HEK293 (cell line): ENCODE measurements around the gene CDON.
A peak's percentile ranks its signal among the peaks of the same experiment; 100 is the strongest.

Experiments used
- CTCF ChIA-PET: fragments of 350-600 bp; formaldehyde crosslinking; extraction: SDS; loops from one replicate; lab custom pipeline; 2021; ENCODE audit warnings: antibody characterized with exemption; lab: Yijun Ruan, JAX
- POLR2A ChIA-PET: fragments of 300-600 bp; formaldehyde crosslinking; extraction: SDS; loops from one replicate; lab custom pipeline; 2020; ENCODE audit warnings: antibody characterized with exemption, inconsistent platforms; lab: Yijun Ruan, JAX
- H3K27ac ChIP-seq: fragments of 200-500 bp; sonication (Bioruptor generic); 2 replicates; pipeline ENCODE4 v1.5.1; 2014; ENCODE audit warnings: low read depth, low read length, control low read depth, inconsistent platforms; ENCODE audit errors: extremely low read depth
- H3K36me3 ChIP-seq, 2 experiments: fragments of 200-500 bp in 1 of 2; sonication (Bioruptor generic) in 1 of 2; 1 replicate in 1 of 2; 2 replicates in 1 of 2; pipeline ENCODE4 v1.5.1; 2014 to 2017; ENCODE audit warnings: inconsistent platforms in 2 of 2, low read length in 2 of 2; ENCODE audit not compliant: control insufficient read depth in 2 of 2, insufficient read depth in 1 of 2
- H3K4me1 ChIP-seq: fragments of 200-500 bp; sonication (Bioruptor generic); 2 replicates; pipeline ENCODE4 v1.5.1; 2014; ENCODE audit warnings: mild to moderate bottlenecking, low read length, inconsistent platforms; ENCODE audit not compliant: control insufficient read depth, insufficient read depth
- H3K4me3 ChIP-seq: 2 replicates; pipeline ENCODE4 v1.5.1; 2011; ENCODE audit warnings: low read depth, mild to moderate bottlenecking, control low read depth, low read length, moderate library complexity
- H3K9me3 ChIP-seq: fragments of 200-500 bp; sonication (Bioruptor generic); 2 replicates; pipeline ENCODE4 v1.5.1; 2014; ENCODE audit warnings: low read depth, low read length, inconsistent platforms; ENCODE audit not compliant: control insufficient read depth, insufficient read depth
- GLIS2 ChIP-seq: fragments of 450-650 bp; formaldehyde crosslinking; IDR thresholded peaks from 2 replicates; pipeline ENCODE4 v1.5.1; 2016; ENCODE audit warnings: missing biosample characterization, missing genetic modification characterization
- KLF17 ChIP-seq: fragments of 450-650 bp; formaldehyde crosslinking; IDR thresholded peaks from 2 replicates; pipeline ENCODE4 v1.5.1; 2016; ENCODE audit warnings: missing biosample characterization, missing genetic modification characterization
- PATZ1 ChIP-seq: fragments of 450-650 bp; formaldehyde crosslinking; IDR thresholded peaks from 2 replicates; pipeline ENCODE4 v1.5.1; 2016; ENCODE audit warnings: missing biosample characterization, missing genetic modification characterization
- PRDM10 ChIP-seq: fragments of 450-650 bp; formaldehyde crosslinking; IDR thresholded peaks from 2 replicates; pipeline ENCODE4 v1.5.1; 2016; ENCODE audit warnings: missing biosample characterization, missing genetic modification characterization
- ZNF155 ChIP-seq: fragments of 450-650 bp; formaldehyde crosslinking; IDR thresholded peaks from 2 replicates; pipeline ENCODE4 v1.5.1; 2016; ENCODE audit warnings: missing biosample characterization, missing genetic modification characterization
- ZNF274 ChIP-seq, 2 experiments: fragments of 200-500 bp in 1 of 2; fragments of 450-650 bp in 1 of 2; sonication (Bioruptor generic) in 1 of 2; formaldehyde crosslinking in 1 of 2; IDR thresholded peaks; 2 replicates each; pipeline versions ENCODE4 v1.5.1 to v1.6.1; 2014 to 2016; ENCODE audit warnings: borderline replicate concordance in 1 of 2, inconsistent platforms in 1 of 2, low read length in 1 of 2, missing biosample characterization in 1 of 2, missing genetic modification characterization in 1 of 2
- ZNF280D ChIP-seq: fragments of 450-650 bp; formaldehyde crosslinking; IDR thresholded peaks from 2 replicates; pipeline ENCODE4 v1.5.1; 2016; ENCODE audit warnings: missing biosample characterization, missing genetic modification characterization
- ZNF335 ChIP-seq: fragments of 450-650 bp; formaldehyde crosslinking; conservative IDR thresholded peaks from 2 replicates; pipeline ENCODE4 v1.5.1; 2016; ENCODE audit warnings: missing biosample characterization, missing genetic modification characterization
- ZNF394 ChIP-seq: fragments of 450-650 bp; formaldehyde crosslinking; IDR thresholded peaks from 2 replicates; pipeline ENCODE4 v1.5.1; 2016; ENCODE audit warnings: missing biosample characterization, missing genetic modification characterization, mild to moderate bottlenecking, moderate library complexity, borderline replicate concordance
- ZNF473 ChIP-seq: fragments of 450-650 bp; formaldehyde crosslinking; IDR thresholded peaks from 2 replicates; pipeline ENCODE4 v1.5.1; 2017; ENCODE audit warnings: missing biosample characterization, missing genetic modification characterization
- ZNF501 ChIP-seq: fragments of 450-650 bp; formaldehyde crosslinking; IDR thresholded peaks from 2 replicates; pipeline ENCODE4 v1.5.1; 2016; ENCODE audit warnings: missing biosample characterization, missing genetic modification characterization
- ZNF510 ChIP-seq: fragments of 450-650 bp; formaldehyde crosslinking; IDR thresholded peaks from 2 replicates; pipeline ENCODE4 v1.5.1; 2018; ENCODE audit warnings: mild to moderate bottlenecking, missing genetic modification characterization, missing biosample characterization; ENCODE audit not compliant: insufficient replicate concordance
- ZNF548 ChIP-seq: fragments of 450-650 bp; formaldehyde crosslinking; IDR thresholded peaks from 2 replicates; pipeline ENCODE4 v1.5.1; 2016; ENCODE audit warnings: missing biosample characterization, missing genetic modification characterization
- ZNF600 ChIP-seq: fragments of 450-650 bp; formaldehyde crosslinking; IDR thresholded peaks from 2 replicates; pipeline ENCODE4 v1.5.1; 2016; ENCODE audit warnings: missing biosample characterization, missing genetic modification characterization

CDON gene

GRCh38 chr11:126080161-126080941, 17.7 kb upstream of the CDON start (continued):
- peak; percentile 50 for TF ChIP-seq PRDM10 (tag by site-specific recombination)
- peak; percentile 43; the same call in 1 of the 2 replicates for TF ChIP-seq GLIS2 (tag by site-specific recombination)
- TF ChIP-seq ZNF600, result no peak
- no peak for TF ChIP-seq ZNF394 (tag by site-specific recombination)
- peak; percentile 77; the same call in 1 of the 2 replicates for TF ChIP-seq KLF17
- TF ChIP-seq ZNF473 (tag by site-specific recombination), result no peak
- no peak for TF ChIP-seq ZNF155 (tag by site-specific recombination)
- peak; percentile 76 for TF ChIP-seq ZNF335 (tag by site-specific recombination)
- no peak for TF ChIP-seq ZNF510 (tag by site-specific recombination)
- TF ChIP-seq ZNF548 (tag by site-specific recombination), result no peak
- no peak for TF ChIP-seq ZNF280D (tag by site-specific recombination)

GRCh38 chr11:126079621-126080124, 17.0 kb upstream of the CDON start:
- ChIA-PET CTCF (interaction anchor here (0.8 to 2.6 kb wide), 4 partner anchors 16 to 114 kb away, joined by 3 to 11 read pairs (median 5); no protein-coding TSS in a partner anchor), POLR2A (interaction anchor here (0.6 to 0.9 kb wide), 2 partner anchors 18 to 169 kb away, joined by 4 read pairs; no protein-coding TSS in a partner anchor)
- Histone ChIP-seq H3K27ac (peak overlapping the region; percentile 58; the same call in 1 of the 2 replicates), H3K9me3 (no peaks in the 10 kb centered on the region), H3K4me1 (peaks cover 5% of the 10 kb centered on the region), H3K36me3 (no peaks in the 10 kb centered on the region), H3K4me3 (no peak overlapping the region)
- peak; percentile 66 for TF ChIP-seq ZNF335 (tag by site-specific recombination)
- peak; percentile 32; the same call in 1 of the 2 replicates for TF ChIP-seq ZNF501 (tag by site-specific recombination)
- TF ChIP-seq PATZ1 (tag by site-specific recombination), result peak; percentile 15; the same call in 1 of the 2 replicates
- TF ChIP-seq ZNF394 (tag by site-specific recombination), result no peak
- no peak for TF ChIP-seq ZNF274 (IDR thresholded peaks at IDR 0.05; ENCODE audit: low read length)
- no peak for TF ChIP-seq ZNF274 (tag by site-specific recombination; IDR thresholded peaks at IDR 0.05; ENCODE audit: borderline replicate concordance)
- TF ChIP-seq ZNF600, result peak; percentile 26; the same call in 1 of the 2 replicates
- peak; percentile 35; the same call in 1 of the 2 replicates for TF ChIP-seq PRDM10 (tag by site-specific recombination)
